HUDEP-2 (cell line): ENCODE measurements around the gene POLR3H.

Experiments used
- DNase-seq, 76 experiments: peaks; one replicate each; lab custom pipeline; 2025; ENCODE audit not compliant: unreplicated experiment in 76 of 76; lab: John Stamatoyannopoulos, UW

The POLR3H gene

DNA sequence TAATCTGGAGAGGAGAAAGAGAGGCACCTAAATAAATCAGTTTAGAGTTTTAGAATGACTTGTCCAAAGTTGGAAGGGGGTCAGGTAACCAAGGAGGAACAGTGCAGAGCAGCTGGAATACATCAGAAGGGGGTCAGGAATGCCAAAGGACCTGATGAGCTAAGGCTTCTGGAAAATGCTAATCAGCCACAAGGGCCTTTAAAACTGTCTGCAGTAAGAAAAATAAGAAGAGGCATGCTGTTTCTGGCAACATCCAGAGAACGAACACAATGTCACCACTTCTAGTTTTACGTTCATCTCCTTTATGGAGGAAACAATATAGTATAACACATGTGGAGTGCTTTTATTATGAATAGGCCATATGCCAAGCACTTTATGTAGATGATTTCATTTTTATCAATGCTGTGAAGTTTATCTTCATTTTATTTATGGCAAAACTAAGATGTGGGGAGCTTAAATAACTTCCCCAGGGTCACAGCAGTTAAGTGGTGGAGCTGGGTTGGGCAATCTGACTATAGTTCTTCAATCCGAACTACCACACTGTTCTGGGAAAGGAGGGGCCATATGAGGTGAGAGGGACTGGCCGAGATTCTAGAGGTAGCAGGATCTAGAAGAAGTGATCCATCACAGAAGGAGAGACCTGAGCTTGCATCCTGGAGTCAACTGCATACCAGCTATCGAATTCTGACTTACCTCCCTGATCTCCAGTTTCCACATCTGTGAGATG lies 52.7 kb downstream of the POLR3H start:
- no peak for DNase-seq

DNA sequence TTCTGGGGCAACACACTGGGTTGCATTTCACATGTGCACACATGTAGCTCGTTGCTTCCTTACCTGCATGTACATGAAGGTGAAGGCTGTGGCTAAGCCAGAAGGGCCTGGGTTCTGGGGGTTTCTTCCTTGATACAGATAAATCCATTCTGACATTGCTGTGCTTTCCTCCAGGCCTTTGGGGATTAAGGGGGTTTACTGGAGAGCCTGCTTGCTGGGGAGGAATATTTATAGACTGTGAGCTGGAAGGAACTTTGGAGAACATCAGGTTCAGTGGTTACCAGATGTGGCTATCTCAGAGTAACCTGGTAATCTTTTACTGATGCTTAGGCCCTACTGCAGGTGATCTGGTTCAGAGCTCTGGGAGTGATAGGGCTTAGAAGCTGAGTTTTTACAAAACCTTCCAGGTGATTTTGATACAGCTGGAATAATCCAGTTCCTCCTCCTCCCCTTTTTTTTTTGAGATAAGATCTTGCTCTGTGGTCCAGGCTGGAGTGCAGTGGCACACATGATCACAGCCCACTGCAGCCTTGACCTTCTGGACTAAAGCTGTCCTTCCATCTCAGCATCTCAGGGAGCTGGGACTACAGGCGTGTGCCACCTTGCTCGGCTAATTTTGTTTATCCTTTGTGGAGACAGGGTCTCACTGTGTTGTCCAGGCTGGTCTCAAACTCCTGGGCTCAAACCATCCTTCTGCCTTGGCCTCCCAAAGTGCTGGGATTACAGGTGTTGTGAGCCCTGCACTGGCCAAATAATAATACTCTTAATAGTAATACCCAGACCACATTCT lies 55.5 kb downstream of the POLR3H start:
- DNase-seq, result no peak

GRCh38 chr22:41488076-41488475 lies 56.2 kb downstream of the POLR3H start:
- DNase-seq, result no peak

- peak in 1 of 76 experiments; percentile 6 for DNase-seq
These were observed 57.0 kb downstream of the POLR3H start for GRCh38 chr22:41487037-41487935.

- DNase-seq, result no peak
These were observed 59.2 kb downstream of the POLR3H start for GRCh38 chr22:41485033-41485432.

DNA sequence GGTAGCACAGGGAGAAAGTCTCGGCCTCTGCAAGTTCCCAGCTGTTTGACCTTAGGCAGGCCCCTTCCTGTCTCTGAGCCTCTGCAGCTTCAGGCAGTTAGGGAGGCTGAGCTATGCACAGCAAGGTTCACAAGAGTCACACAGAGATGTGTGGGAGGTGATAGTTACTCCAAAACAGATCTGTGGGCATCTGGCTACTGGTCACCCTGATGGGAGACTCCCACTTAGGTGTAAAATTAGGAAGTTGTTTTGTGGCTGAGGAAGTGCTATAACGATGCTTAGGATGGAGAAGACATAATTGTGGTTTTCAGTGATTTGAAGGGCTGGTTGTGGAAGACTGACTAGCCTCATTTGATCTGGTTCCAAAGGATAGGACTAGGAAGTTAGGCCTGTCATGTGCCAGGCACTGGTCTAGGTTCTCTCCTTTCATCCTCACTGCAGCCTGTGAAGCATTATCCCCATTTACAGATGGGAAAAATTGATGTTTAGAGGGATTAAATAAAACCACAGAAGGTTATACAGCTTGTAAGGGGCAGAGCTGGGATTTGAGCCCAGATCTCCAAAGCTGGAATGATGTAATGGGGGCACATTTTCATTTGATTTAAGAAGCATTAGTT lies 61.8 kb downstream of the POLR3H start:
- DNase-seq, result peak in 3 of 76 experiments; percentile 13 to 44 (median 29)

GRCh38 chr22:41481925-41482318 lies 62.3 kb downstream of the POLR3H start:
- DNase-seq, result no peak

- DNase-seq, result peak in 1 of 76 experiments; percentile 8
These were observed 63.0 kb downstream of the POLR3H start for GRCh38 chr22:41481131-41481830.

DNA sequence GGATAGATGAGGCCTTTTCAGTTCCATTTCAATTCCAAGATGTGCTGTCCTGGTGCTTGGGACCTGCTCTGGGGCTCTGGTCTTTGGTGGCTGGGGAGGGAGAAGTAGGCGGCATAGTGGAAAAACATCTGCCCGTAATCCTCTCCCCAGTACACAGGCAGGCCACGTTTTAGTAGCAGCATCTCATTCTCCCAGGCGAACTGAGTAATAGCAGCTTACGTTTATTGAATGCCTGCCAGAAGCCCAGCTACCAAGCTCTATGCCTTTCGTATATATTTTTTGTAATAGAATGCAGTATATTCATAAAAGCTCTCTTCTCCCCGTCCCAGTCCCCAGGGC lies 63.9 kb downstream of the POLR3H start:
- DNase-seq, result no peak

- DNase-seq, result no peak
These were observed 64.4 kb downstream of the POLR3H start for GRCh38 chr22:41479671-41480396.

DNA sequence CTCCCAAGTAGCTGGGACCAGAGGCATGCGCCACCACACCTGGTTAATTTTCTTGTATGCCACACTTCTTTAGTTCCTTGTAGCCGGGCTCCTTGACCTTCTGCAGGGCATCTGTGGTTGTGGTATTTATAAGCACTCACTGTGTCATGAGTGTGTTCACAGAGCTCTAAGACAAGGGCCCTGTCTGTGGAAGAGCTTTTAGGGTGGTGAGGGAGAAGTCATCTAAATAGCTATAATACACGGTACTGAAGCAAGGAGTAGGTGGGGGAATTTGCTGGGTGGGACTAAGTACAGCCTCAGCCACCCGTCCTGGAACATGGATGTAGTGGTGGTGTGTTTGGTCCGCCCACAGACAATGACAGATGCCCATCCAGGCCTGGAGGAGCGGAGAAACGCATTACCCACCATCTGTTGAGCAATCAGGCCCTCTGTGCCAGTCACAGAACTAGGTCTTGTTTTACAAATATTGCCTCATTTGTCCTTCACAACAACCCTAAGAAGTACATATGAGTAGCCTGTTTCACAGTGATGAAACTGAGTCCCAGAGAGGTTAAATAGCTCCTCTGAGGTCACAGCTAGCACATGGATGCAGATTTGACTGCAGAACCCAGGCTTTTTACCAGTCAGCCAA lies 65.3 kb downstream of the POLR3H start:
- no peak for DNase-seq

- no peak for DNase-seq
These were observed 65.8 kb downstream of the POLR3H start for GRCh38 chr22:41478473-41478872.
